ENCODE results near the gene ANO9.

GRCh38 chr11:477052-477715 is 35.4 kb upstream of the ANO9 start:
- TF ChIP-seq, protein P1, sequence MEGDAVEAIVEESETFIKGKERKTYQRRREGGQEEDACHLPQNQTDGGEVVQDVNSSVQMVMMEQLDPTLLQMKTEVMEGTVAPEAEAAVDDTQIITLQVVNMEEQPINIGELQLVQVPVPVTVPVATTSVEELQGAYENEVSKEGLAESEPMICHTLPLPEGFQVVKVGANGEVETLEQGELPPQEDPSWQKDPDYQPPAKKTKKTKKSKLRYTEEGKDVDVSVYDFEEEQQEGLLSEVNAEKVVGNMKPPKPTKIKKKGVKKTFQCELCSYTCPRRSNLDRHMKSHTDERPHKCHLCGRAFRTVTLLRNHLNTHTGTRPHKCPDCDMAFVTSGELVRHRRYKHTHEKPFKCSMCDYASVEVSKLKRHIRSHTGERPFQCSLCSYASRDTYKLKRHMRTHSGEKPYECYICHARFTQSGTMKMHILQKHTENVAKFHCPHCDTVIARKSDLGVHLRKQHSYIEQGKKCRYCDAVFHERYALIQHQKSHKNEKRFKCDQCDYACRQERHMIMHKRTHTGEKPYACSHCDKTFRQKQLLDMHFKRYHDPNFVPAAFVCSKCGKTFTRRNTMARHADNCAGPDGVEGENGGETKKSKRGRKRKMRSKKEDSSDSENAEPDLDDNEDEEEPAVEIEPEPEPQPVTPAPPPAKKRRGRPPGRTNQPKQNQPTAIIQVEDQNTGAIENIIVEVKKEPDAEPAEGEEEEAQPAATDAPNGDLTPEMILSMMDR (conservative IDR thresholded peaks at IDR 0.05): no peak
- no peak for TF ChIP-seq ZFX (IDR thresholded peaks at IDR 0.05)
